MM.1S (cell line): Measurements from ENCODE around the gene CIB1.
"Not testable (repeated sequence)": the region's sequence is repeated elsewhere in the genome, so short reads cannot be mapped to it uniquely, and the experiment has no call there.

ENCODE experiments used
- DNase-seq: peaks from one replicate; pipeline ENCODE4 v3.0.0-alpha.2; 2015
- H2AFZ ChIP-seq: fragments of 300-600 bp; sonication (generic); 2 replicates; pipeline ENCODE4 v1.6.0; 2016; ENCODE audit warnings: antibody characterized with exemption, low read length
- H3F3A ChIP-seq: fragments of 300-600 bp; sonication (generic); 2 replicates; pipeline ENCODE4 v1.6.1; 2016; ENCODE audit warnings: mild to moderate bottlenecking, antibody characterized with exemption, low read length, moderate library complexity, mixed read lengths; ENCODE audit not compliant: insufficient read depth
- H3K27ac ChIP-seq: fragments of 300-600 bp; sonication (generic); 2 replicates; pipeline ENCODE4 v1.5.1; 2016; ENCODE audit warnings: mild to moderate bottlenecking, low read length
- H3K27me3 ChIP-seq: fragments of 300-600 bp; sonication (generic); replicated peaks from 2 replicates; pipeline ENCODE4 v1.6.0; 2016; ENCODE audit warnings: low read length; ENCODE audit not compliant: insufficient read depth
- H3K36me3 ChIP-seq: fragments of 300-600 bp; sonication (generic); replicated peaks from 2 replicates; pipeline ENCODE4 v1.6.1; 2016; ENCODE audit warnings: mild to moderate bottlenecking, low read length, mixed read lengths; ENCODE audit not compliant: insufficient read depth
- H3K4me1 ChIP-seq: fragments of 300-600 bp; sonication (generic); 2 replicates; pipeline ENCODE4 v1.6.1; 2016; ENCODE audit warnings: low read length, mixed read lengths
- H3K4me2 ChIP-seq: fragments of 300-600 bp; sonication (generic); 2 replicates; pipeline ENCODE4 v1.6.0; 2016; ENCODE audit warnings: low read depth, low read length
- H3K4me3 ChIP-seq: fragments of 300-600 bp; sonication (generic); 2 replicates; pipeline ENCODE4 v1.5.1; 2016; ENCODE audit warnings: low read length, mixed read lengths
- H3K79me2 ChIP-seq: fragments of 300-600 bp; sonication (generic); 2 replicates; pipeline ENCODE4 v1.6.1; 2016; ENCODE audit warnings: mixed run types, low read length, mixed read lengths
- H3K9ac ChIP-seq: fragments of 300-600 bp; sonication (generic); 2 replicates; pipeline ENCODE4 v1.6.1; 2016; ENCODE audit warnings: low read length, mixed read lengths
- H3K9me2 ChIP-seq: fragments of 300-600 bp; sonication (generic); replicated peaks from 2 replicates; pipeline ENCODE4 v1.6.1; 2016; ENCODE audit warnings: mild to moderate bottlenecking, low read length, mixed read lengths; ENCODE audit not compliant: insufficient read depth
- H3K9me3 ChIP-seq: fragments of 300-600 bp; sonication (generic); replicated peaks from 2 replicates; pipeline ENCODE4 v1.6.1; 2016; ENCODE audit warnings: mild to moderate bottlenecking, low read length, mixed read lengths; ENCODE audit not compliant: insufficient read depth
- H4K20me1 ChIP-seq: fragments of 300-600 bp; sonication (generic); 2 replicates; pipeline ENCODE4 v1.6.1; 2016; ENCODE audit warnings: mild to moderate bottlenecking, low read length, moderate library complexity, mixed read lengths; ENCODE audit not compliant: insufficient read depth
- EZH2 ChIP-seq: fragments of 300-600 bp; sonication (generic); optimal IDR thresholded peaks from 2 replicates; pipeline ENCODE3; 2017; ENCODE audit warnings: low read depth, mild to moderate bottlenecking, antibody characterized with exemption, low read length, mixed read lengths
- EZH2phosphoT487 ChIP-seq: fragments of 300-600 bp; sonication (generic); IDR thresholded peaks from 2 replicates; pipeline ENCODE4 v1.6.1; 2018; ENCODE audit warnings: antibody characterized with exemption, low read length
- TF ChIP-seq, protein P1 (sequence below): fragments of 300-600 bp; sonication (generic); IDR thresholded peaks from 2 replicates; pipeline ENCODE4 v1.5.1; 2016; ENCODE audit warnings: antibody characterized with exemption, low read length, mixed read lengths

CIB1 gene

DNA sequence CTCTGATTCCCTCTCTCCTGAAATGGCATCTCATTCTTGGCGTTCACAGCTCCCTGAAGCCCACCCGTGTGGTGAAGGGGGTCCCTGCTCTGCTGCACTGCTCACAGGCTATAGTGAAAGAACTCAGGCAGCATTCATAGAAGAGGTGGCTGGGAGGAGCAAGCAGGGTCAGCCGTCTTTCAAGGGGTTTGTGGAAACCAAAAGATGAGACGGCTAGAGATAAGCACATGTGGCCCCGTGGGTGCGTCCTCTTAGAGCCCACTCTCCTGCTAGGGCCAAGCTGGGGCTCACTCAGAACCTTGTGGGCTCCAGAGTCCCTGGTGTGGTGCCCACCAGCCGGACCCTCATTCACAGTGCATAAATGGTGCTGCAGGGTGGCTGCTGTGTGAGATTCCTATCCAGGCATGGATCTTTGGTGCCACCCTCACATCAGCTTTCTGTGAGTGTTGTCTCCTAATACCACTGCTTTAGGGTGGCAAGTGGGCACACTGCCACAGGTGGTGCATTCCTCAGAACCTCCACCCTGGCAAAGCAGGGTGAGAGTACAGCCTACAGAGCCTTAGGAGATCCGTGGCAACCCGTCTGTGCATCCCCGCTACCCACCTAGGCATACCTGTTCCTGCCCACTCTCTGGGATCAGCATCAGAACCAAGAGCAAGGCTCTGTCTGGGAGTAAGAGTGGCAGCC lies 43.8 kb downstream of the CIB1 start:
- no peaks in the 10 kb centered on the region for H3K9me2 ChIP-seq
- H4K20me1 ChIP-seq = no peaks in the 10 kb centered on the region
- H3K79me2 ChIP-seq = peaks cover 59% of the 10 kb centered on the region
- peak overlapping the region; percentile 70 for H3K4me2 ChIP-seq
- H3K9ac ChIP-seq = peak overlapping the region; percentile 54
- peak overlapping the region; percentile 94 for H3K27ac ChIP-seq
- no peak overlapping the region for H3K4me3 ChIP-seq
- H3K4me1 ChIP-seq = peaks cover 47% of the 10 kb centered on the region
- H2AFZ ChIP-seq = no peak overlapping the region
- TF ChIP-seq, protein P1, sequence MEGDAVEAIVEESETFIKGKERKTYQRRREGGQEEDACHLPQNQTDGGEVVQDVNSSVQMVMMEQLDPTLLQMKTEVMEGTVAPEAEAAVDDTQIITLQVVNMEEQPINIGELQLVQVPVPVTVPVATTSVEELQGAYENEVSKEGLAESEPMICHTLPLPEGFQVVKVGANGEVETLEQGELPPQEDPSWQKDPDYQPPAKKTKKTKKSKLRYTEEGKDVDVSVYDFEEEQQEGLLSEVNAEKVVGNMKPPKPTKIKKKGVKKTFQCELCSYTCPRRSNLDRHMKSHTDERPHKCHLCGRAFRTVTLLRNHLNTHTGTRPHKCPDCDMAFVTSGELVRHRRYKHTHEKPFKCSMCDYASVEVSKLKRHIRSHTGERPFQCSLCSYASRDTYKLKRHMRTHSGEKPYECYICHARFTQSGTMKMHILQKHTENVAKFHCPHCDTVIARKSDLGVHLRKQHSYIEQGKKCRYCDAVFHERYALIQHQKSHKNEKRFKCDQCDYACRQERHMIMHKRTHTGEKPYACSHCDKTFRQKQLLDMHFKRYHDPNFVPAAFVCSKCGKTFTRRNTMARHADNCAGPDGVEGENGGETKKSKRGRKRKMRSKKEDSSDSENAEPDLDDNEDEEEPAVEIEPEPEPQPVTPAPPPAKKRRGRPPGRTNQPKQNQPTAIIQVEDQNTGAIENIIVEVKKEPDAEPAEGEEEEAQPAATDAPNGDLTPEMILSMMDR = no peak
- TF ChIP-seq EZH2 (no peak), EZH2phosphoT487 (no peak)
- no peak for DNase-seq
- H3F3A ChIP-seq = peaks cover 33% of the 10 kb centered on the region
- H3K9me3 ChIP-seq = no peaks in the 10 kb centered on the region
- no peaks in the 10 kb centered on the region for H3K27me3 ChIP-seq
- no peaks in the 10 kb centered on the region for H3K36me3 ChIP-seq

GRCh38 chr15:90188914-90189748 lies 44.6 kb downstream of the CIB1 start:
- Histone ChIP-seq H3K79me2 (peaks cover 55% of the 10 kb centered on the region), H3F3A (peaks cover 41% of the 10 kb centered on the region)
- no peak for DNase-seq

GRCh38 chr15:90188065-90188464 lies 45.7 kb downstream of the CIB1 start:
- H3K4me2 ChIP-seq, H2AFZ ChIP-seq, H3K9me3 ChIP-seq, H3K27me3 ChIP-seq, H3K27ac ChIP-seq, H3K4me3 ChIP-seq, DNase-seq, H3K9ac ChIP-seq, H4K20me1 ChIP-seq, H3K36me3 ChIP-seq, H3K9me2 ChIP-seq: not testable (repeated sequence)
- H3K4me1 ChIP-seq = peaks cover 52% of the 10 kb centered on the region
- peaks cover 49% of the 10 kb centered on the region for H3K79me2 ChIP-seq
- peaks cover 51% of the 10 kb centered on the region for H3F3A ChIP-seq

More at GRCh38 chr15:90188914-90189748, 44.6 kb downstream of the CIB1 start:
- no peaks in the 10 kb centered on the region for H3K9me2 ChIP-seq
- no peak overlapping the region for H3K4me2 ChIP-seq
- H3K36me3 ChIP-seq = no peaks in the 10 kb centered on the region
- TF ChIP-seq EZH2 = no peak
- TF ChIP-seq, protein P1 = no peak
- no peak for TF ChIP-seq EZH2phosphoT487
- no peak overlapping the region for H3K4me3 ChIP-seq
- H3K27me3 ChIP-seq = no peaks in the 10 kb centered on the region
- H3K9me3 ChIP-seq = no peaks in the 10 kb centered on the region
- peak overlapping the region; percentile 94; the same call in 1 of the 2 replicates for H3K27ac ChIP-seq
- H4K20me1 ChIP-seq = no peaks in the 10 kb centered on the region
- peaks cover 51% of the 10 kb centered on the region for H3K4me1 ChIP-seq
- no peak overlapping the region for H2AFZ ChIP-seq
- H3K9ac ChIP-seq = no peak overlapping the region
